Measurements from ENCODE around the gene PAX9. TPM values are rescaled to one million over a fixed set of nuclear protein-coding genes. Genes with fewer than 3 reads are reported as not detected.

Gene PAX9
- total and polyA plus RNA-seq, 10 donors, result 0.02 to 0.43 (median 0.07) TPM; not detected in 3

GRCh38 chr14:36674659-36675058, 13.0 kb downstream of the PAX9 start:
- Histone ChIP-seq H3K4me1 (no peaks in the 10 kb centered on the region), H3K27me3 (replicated peaks in 1 of 7) (peaks cover 0 to 84% (median 22%) of the 10 kb centered on the region in 7 donors), H3K27ac (no peak overlapping the region), H3K9me3 (no peaks in the 10 kb centered on the region), H3K36me3 (no peaks in the 10 kb centered on the region), H3K4me3 (no peak overlapping the region)
- TF ChIP-seq POLR2AphosphoS5 (IDR thresholded peaks at IDR 0.05) (no peak), POLR2A (IDR thresholded peaks at IDR 0.05) (no peak), CTCF (IDR thresholded peaks at IDR 0.05 in 8 of 11, conservative IDR thresholded peaks at IDR 0.05 in 3 of 11) (no peak)
- intact Hi-C loops (cut with DNase I; ENCODE audit: low total_unique reads), result no loop called here
- WGBS, 5 donors, result 78 to 88% (median 84%) methylated on average over 3 of the region's 3 CpGs
- no peak for DNase-seq

- H3K4me1 ChIP-seq, result no peaks in the 10 kb centered on the region
- no peak for DNase-seq
- 61 to 67% (median 65%) methylated on average over 6 of the region's 6 CpGs for WGBS, 5 donors
- intact Hi-C loops (cut with DNase I; ENCODE audit: low total_unique reads), result no loop called here
- H3K36me3 ChIP-seq, result no peaks in the 10 kb centered on the region
- no peaks in the 10 kb centered on the region for H3K9me3 ChIP-seq
- no peak overlapping the region for H3K4me3 ChIP-seq
- H3K27me3 ChIP-seq (replicated peaks in 1 of 7), result peaks cover 0 to 74% (median 19%) of the 10 kb centered on the region in 7 donors
- no peak overlapping the region for H3K27ac ChIP-seq
- no peak for TF ChIP-seq POLR2A (IDR thresholded peaks at IDR 0.05)
Measured at GRCh38 chr14:36675581-36675980, 13.9 kb downstream of the PAX9 start.

- H3K36me3 ChIP-seq, result no peaks in the 10 kb centered on the region
- no peaks in the 10 kb centered on the region for H3K9me3 ChIP-seq
- intact Hi-C loops (cut with DNase I; ENCODE audit: low total_unique reads), result no loop called here
- no peak for DNase-seq
- 18 to 27% (median 24%) methylated on average over 10 of the region's 10 CpGs for WGBS, 5 donors
- peaks cover 0 to 68% (median 19%) of the 10 kb centered on the region in 7 donors for H3K27me3 ChIP-seq (replicated peaks in 1 of 7)
- no peak overlapping the region for H3K27ac ChIP-seq
- no peaks in the 10 kb centered on the region for H3K4me1 ChIP-seq
- TF ChIP-seq POLR2AphosphoS5 (IDR thresholded peaks at IDR 0.05) (no peak), CTCF (IDR thresholded peaks at IDR 0.05 in 8 of 11, conservative IDR thresholded peaks at IDR 0.05 in 3 of 11) (no peak), POLR2A (IDR thresholded peaks at IDR 0.05) (no peak)
- no peak overlapping the region for H3K4me3 ChIP-seq
Measured at GRCh38 chr14:36676236-36676635, 14.6 kb downstream of the PAX9 start.

- no peak for TF ChIP-seq POLR2AphosphoS5 (IDR thresholded peaks at IDR 0.05)
- TF ChIP-seq CTCF (IDR thresholded peaks at IDR 0.05 in 8 of 11, conservative IDR thresholded peaks at IDR 0.05 in 3 of 11), result no peak
- no peak for TF ChIP-seq POLR2A (IDR thresholded peaks at IDR 0.05)
- Histone ChIP-seq H3K9me3 (no peaks in the 10 kb centered on the region), H3K36me3 (no peaks in the 10 kb centered on the region), H3K27ac (no peak overlapping the region), H3K4me1 (no peaks in the 10 kb centered on the region), H3K4me3 (no peak overlapping the region), H3K27me3 (replicated peaks in 1 of 7) (peaks cover 0 to 12% (median 0%) of the 10 kb centered on the region in 7 donors)
- 90 to 96% (median 94%) methylated on average over 4 of the region's 4 CpGs for WGBS, 5 donors
- intact Hi-C loops (cut with DNase I; ENCODE audit: low total_unique reads), result no loop called here
- no peak for DNase-seq
Measured at GRCh38 chr14:36682338-36682737, 20.7 kb downstream of the PAX9 start.

Measured in spleen (tissue), 11 donors.